Activated naive CD8-positive, alpha-beta T cell treated with anti-CD3 and anti-CD28 coated beads, Interleukin-2, amount 10 ng/mL, durations not matched to agents 7 days and 5 days (primary cell): ENCODE data around the gene FAM53B. TPM values are rescaled to one million over a fixed set of nuclear protein-coding genes. Genes with fewer than 3 reads are reported as not detected.
A peak's percentile ranks its signal among the peaks of the same experiment; 100 is the strongest.

Experiments
- ATAC-seq: fragments of 150-1000 bp; cut with Tn5 transposase; one replicate; pipeline ENCODE4 v1.10.0; 2021; ENCODE audit warnings: low read depth, moderate library complexity
- POLR2A ChIA-PET: fragments of 350-600 bp; sonication (Branson Sonifier 250); formaldehyde crosslinking; loops from one replicate; lab custom pipeline; 2021; ENCODE audit warnings: antibody characterized with exemption; lab: Charles Lee
- DNase-seq: peaks from one replicate; pipeline ENCODE4 v3.0.0; 2021
- H3K27ac Mint-ChIP-seq: one replicate; pipeline ENCODE4 v1.8.0; 2022; ENCODE audit warnings: mild to moderate bottlenecking, mixed read lengths
- H3K27me3 Mint-ChIP-seq: one replicate; pipeline ENCODE4 v1.8.0; 2022; ENCODE audit warnings: mild to moderate bottlenecking, moderate library complexity, mixed read lengths
- H3K36me3 Mint-ChIP-seq: one replicate; pipeline ENCODE4 v1.8.0; 2021; ENCODE audit warnings: mild to moderate bottlenecking, mixed read lengths
- H3K4me1 Mint-ChIP-seq: one replicate; pipeline ENCODE4 v1.8.0; 2021; ENCODE audit warnings: mixed read lengths
- H3K4me3 Mint-ChIP-seq: one replicate; pipeline ENCODE4 v1.8.0; 2022; ENCODE audit warnings: mild to moderate bottlenecking, moderate library complexity, mixed read lengths
- H3K9me3 Mint-ChIP-seq: one replicate; pipeline ENCODE4 v1.8.0; 2021; ENCODE audit warnings: mixed read lengths
- total RNA-seq, 2 experiments: library from RNA; stranded (reverse); gene quantifications; one replicate each; pipeline ENCODE4 v1.2.3, GENCODE V29; 2021

Gene FAM53B
- total RNA-seq, 2 experiments from 2014 or later: 29.8 to 33.0 TPM

DNA sequence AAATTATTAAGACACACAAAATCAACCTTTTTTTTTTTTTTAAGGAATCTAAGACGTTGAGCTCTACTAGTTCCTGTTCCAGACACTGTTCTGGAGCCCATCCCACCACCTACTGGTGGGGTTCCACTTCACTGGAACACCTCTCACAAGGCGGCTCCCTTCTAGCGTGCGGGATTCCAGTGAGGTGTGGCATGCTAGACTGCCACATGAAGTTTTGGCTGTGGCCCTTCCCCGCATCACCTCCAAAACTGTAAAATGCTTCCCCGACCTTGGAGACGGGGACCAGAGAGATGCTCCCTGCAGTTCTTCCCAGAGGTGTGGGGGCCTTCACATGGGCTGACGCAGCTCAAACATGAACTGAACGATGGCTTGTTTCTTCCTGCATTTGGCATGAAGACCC lies 12.6 kb downstream of the FAM53B start:
- Mint-ChIP-seq H3K27me3 (no peaks in the 10 kb centered on the region), H3K36me3 (peaks cover 11% of the 10 kb centered on the region), H3K4me3 (no peak overlapping the region), H3K9me3 (no peaks in the 10 kb centered on the region), H3K4me1 (peaks cover 52% of the 10 kb centered on the region), H3K27ac (no peak overlapping the region)
- DNase-seq: no peak
- ATAC-seq: no peak
- POLR2A ChIA-PET: interaction anchor here (0.6 kb wide), 1 partner anchor 13 kb away, joined by 3 read pairs; no protein-coding TSS in a partner anchor

DNA sequence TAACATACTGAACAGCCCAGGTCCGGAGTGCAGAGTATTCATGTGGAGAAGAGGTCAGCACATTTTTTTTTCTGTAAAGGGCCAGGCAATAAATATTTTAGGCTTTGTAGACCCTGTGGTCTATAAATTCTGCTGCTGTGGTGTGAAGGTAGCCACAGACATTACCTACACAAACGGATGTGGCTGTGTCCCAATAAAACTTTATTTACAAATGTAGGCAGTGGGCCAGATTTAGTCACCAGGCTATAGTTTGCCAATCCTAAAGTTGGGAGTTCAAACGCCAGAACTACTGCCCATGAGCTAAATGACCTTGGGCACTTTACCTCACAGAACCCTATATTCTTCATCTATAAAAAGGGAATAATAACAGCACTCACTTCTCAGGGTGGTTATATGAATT lies 13.4 kb downstream of the FAM53B start:
- POLR2A ChIA-PET: no interaction called here
- DNase-seq: no peak
- no peak for ATAC-seq
- peaks cover 49% of the 10 kb centered on the region for H3K4me1 Mint-ChIP-seq
- H3K27me3 Mint-ChIP-seq: no peaks in the 10 kb centered on the region
- H3K27ac Mint-ChIP-seq: no peak overlapping the region
- H3K36me3 Mint-ChIP-seq: peaks cover 11% of the 10 kb centered on the region
- no peaks in the 10 kb centered on the region for H3K9me3 Mint-ChIP-seq
- H3K4me3 Mint-ChIP-seq: no peak overlapping the region

DNA sequence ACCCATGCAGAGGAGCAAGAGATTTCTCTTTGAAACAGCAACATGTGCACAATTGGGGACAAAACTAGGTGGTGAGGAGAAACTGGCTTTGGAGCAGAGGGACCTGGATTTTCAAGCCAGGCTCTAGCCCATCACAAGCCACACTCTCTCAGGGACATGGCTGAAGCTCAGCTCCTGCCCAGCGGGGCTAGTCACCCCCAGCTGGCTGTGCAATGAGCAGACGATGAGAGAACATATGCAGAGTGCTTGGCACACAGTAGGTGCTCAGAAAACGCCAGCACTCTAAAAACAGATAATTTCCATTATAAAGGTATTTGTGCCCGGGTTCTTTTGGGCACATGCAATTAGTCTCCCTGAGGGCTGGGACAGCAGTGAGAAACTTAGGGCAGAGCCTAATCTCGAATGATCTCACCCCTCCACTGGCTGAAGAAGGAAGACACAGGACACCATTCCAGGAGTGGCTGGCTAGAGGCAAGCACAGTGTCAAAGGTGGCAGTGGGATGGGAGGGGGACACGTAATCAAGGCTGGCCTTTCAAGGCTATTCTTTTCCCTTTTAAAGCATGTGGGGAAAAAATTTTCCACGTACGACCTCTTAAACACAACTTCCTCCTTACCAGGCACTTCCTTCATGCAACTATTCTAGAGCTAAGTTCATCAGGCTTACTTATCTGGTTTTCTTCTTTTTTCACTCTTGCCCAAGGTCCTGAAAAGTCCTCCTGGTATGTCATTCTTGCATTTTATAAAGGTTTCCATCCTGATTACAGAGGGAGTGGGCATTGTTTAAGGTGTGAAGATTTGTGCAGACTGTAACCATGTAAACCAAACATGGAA lies 15.1 kb downstream of the FAM53B start:
- POLR2A ChIA-PET: no interaction called here
- Mint-ChIP-seq H3K4me1 (peaks cover 39% of the 10 kb centered on the region), H3K9me3 (no peaks in the 10 kb centered on the region), H3K27me3 (no peaks in the 10 kb centered on the region), H3K36me3 (peaks cover 11% of the 10 kb centered on the region), H3K27ac (peak overlapping the region; percentile 58), H3K4me3 (peak overlapping the region; percentile 36)
- no peak for DNase-seq
- ATAC-seq: no peak

DNA sequence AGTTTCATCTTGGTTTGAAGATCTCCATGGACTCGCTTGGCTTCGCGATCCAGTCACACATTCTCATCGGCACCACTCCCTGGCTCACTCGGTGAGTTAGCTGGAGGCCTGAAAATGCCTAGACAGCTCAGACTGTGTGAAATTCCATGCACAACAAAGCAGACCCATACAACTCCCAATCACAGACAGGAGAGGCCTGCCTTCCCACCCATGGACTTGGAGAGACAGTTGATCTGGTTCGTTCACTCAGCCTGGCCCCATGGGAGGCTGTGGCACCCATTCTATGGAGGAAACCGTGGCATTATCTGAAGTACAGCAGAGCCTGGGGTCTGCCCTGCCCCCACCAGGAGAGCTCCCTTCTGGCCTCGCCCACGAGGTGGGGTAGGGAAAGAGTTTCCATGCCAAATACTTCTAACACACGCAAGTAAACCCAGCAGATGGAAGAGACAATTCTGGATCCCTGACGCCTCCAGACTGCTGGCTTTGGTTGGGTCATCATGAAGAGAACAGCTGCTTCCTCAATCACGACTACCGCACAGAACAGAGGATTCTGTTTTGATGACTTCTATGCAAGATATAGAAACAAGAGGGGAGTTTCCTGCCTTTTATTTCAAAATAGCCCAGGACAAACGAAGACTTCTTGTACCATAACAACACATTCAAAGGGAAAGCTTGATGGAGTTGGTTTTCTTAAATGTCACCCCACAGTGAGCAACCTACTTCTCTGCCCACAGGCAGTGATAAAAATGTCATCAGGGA lies 15.9 kb downstream of the FAM53B start:
- Mint-ChIP-seq H3K27me3 (no peaks in the 10 kb centered on the region), H3K9me3 (no peaks in the 10 kb centered on the region), H3K4me3 (peak overlapping the region; percentile 36), H3K27ac (peak overlapping the region; percentile 58), H3K36me3 (peaks cover 11% of the 10 kb centered on the region), H3K4me1 (peaks cover 41% of the 10 kb centered on the region)
- POLR2A ChIA-PET: no interaction called here
- DNase-seq: no peak
- peak; percentile 34 for ATAC-seq

DNA sequence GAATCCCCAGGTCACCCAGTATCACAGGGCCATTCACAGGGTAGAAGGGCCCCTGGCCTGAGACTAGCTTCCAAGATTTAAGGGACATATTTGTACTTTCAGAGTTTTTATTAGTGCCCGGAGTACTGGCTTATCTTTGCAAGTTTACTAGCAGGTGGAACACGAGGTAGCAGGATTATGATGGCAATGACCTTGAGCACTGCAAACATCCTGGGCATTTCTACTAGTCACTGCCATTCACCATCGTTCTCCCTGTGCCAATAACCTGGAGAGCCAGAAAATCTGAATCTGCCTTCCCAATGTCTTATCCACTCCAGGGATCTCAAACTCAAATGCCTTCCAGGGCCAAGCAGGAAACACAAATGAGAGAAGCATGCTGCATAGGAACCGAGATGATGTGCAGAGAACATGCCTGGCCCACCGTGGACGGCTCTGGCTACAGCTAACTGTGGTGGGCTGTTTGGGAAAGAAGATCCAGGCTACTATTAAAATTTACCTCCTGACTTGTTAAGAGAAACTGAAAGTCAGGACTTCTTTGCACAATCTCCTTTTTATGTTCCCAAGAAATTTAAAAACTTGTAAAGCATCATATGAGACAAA lies 16.7 kb downstream of the FAM53B start:
- no peak overlapping the region for H3K4me3 Mint-ChIP-seq
- POLR2A ChIA-PET: no interaction called here
- ATAC-seq: no peak
- H3K9me3 Mint-ChIP-seq: no peaks in the 10 kb centered on the region
- H3K36me3 Mint-ChIP-seq: peaks cover 8% of the 10 kb centered on the region
- peaks cover 43% of the 10 kb centered on the region for H3K4me1 Mint-ChIP-seq
- H3K27me3 Mint-ChIP-seq: no peaks in the 10 kb centered on the region
- no peak overlapping the region for H3K27ac Mint-ChIP-seq
- DNase-seq: no peak

DNA sequence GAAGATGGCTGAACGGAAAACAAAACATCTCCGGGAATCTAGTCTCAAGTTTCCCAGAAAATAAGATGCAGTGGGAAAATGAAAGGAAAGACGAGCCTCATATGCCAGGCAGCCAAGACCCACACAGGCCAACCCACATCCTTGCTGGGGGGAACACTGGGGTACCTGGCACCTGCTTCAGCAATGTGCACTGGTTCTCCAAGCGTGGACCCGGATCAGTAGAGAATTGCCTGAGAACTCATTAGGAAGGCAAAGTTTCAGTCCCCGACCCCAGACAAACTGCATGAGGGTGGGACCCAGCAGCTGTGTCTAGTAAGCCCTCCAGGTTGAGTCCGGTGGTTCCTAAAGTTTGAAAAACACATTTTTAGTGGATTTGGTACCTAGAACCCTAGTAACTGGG lies 18.4 kb downstream of the FAM53B start:
- ATAC-seq: no peak
- no peaks in the 10 kb centered on the region for H3K27me3 Mint-ChIP-seq
- no peak overlapping the region for H3K4me3 Mint-ChIP-seq
- H3K9me3 Mint-ChIP-seq: no peaks in the 10 kb centered on the region
- H3K4me1 Mint-ChIP-seq: peaks cover 52% of the 10 kb centered on the region
- POLR2A ChIA-PET: no interaction called here
- DNase-seq: no peak
- peaks cover 8% of the 10 kb centered on the region for H3K36me3 Mint-ChIP-seq
- H3K27ac Mint-ChIP-seq: no peak overlapping the region

DNA sequence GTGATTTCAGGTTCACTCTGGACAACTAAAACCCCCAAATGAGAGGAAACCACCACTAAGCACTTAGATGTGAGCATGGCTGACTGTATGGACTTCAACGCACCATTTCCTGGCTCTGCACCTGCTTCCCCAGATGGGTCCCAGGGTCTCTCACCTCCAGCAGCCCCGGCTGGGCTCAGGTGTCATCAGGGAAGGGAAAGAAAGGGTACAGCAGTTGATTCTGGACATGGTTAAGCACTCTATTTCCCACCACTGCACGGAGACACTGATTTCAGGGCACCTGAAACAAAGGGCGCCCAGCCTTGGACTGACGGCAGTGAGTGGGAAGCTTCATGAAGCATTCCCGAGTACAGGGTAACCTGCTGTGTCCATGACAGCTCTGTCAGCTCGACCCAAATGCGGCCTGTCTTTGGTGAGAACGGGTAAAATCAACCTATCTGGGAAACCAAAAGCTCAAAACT lies 19.0 kb downstream of the FAM53B start:
- no peaks in the 10 kb centered on the region for H3K9me3 Mint-ChIP-seq
- H3K4me1 Mint-ChIP-seq: peaks cover 52% of the 10 kb centered on the region
- no peak for ATAC-seq
- POLR2A ChIA-PET: interaction anchor here (0.8 to 1.0 kb wide), 2 partner anchors 29 to 76 kb away, joined by 3 to 4 read pairs; no protein-coding TSS in a partner anchor
- H3K27ac Mint-ChIP-seq: no peak overlapping the region
- H3K4me3 Mint-ChIP-seq: no peak overlapping the region
- H3K27me3 Mint-ChIP-seq: no peaks in the 10 kb centered on the region
- DNase-seq: no peak
- H3K36me3 Mint-ChIP-seq: peaks cover 4% of the 10 kb centered on the region

DNA sequence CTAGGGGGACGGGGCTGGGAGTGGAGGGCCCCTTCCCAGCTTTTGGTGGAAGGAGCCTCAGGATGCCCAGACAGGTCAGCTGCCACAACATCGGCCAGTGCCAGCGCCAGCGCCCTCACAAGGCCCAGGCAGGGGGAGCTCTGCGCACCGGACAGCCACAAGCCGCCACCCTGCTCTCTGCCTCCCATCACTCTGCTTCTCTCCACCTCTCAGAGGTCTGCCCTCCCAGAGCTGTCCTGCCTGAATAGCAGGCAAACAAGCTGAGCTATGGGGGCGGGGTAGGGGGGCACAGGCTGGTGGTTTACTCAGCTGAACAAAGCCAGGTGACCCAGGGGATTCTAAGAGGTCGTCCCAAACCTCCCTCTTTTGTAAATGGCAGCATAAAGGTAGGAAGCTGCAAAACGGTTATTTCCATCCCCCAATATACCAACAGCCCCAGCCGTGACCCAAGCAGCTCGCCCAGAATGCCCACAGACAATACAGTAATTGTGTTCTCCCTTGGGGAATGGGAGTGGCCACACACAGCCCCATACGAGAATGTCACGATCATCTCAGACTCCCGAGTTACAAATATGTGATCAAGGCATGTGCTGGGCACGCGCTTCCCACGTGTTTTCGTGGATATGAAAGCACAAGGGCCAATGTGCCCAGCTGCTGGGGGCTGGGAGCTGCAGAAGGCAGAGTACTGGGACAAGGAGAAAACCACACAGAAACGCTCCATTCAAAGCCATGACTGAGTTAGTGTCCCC lies 19.7 kb downstream of the FAM53B start:
- H3K4me1 Mint-ChIP-seq: peaks cover 51% of the 10 kb centered on the region
- POLR2A ChIA-PET: interaction anchor here (0.8 to 1.0 kb wide), 2 partner anchors 28 to 76 kb away, joined by 3 to 4 read pairs; no protein-coding TSS in a partner anchor
- no peak for DNase-seq
- no peak for ATAC-seq
- H3K4me3 Mint-ChIP-seq: no peak overlapping the region
- H3K9me3 Mint-ChIP-seq: no peaks in the 10 kb centered on the region
- no peaks in the 10 kb centered on the region for H3K27me3 Mint-ChIP-seq
- H3K27ac Mint-ChIP-seq: no peak overlapping the region
- peaks cover 3% of the 10 kb centered on the region for H3K36me3 Mint-ChIP-seq

DNA sequence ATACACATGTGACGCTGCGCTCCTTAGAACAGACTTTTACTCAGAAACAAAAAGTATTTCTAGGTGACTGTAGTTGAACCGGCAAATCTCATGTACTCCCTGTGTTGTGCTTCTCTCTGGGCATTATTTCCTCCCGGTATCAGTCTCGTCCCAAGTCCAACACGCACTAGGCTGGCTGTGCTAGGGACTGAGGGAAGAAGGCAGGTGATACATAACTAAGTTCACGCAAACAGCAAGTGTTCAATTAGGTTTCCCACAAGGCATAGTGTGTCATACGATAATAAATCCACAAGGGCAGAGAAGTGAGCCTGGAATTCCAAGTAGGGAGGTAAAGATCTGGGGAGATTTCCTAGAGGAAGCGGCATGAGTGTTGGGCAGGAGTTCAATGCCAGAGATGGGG lies 20.4 kb downstream of the FAM53B start:
- H3K4me3 Mint-ChIP-seq: no peak overlapping the region
- no peaks in the 10 kb centered on the region for H3K36me3 Mint-ChIP-seq
- H3K4me1 Mint-ChIP-seq: peaks cover 51% of the 10 kb centered on the region
- H3K27me3 Mint-ChIP-seq: no peaks in the 10 kb centered on the region
- peak overlapping the region; percentile 48 for H3K27ac Mint-ChIP-seq
- ATAC-seq: no peak
- H3K9me3 Mint-ChIP-seq: no peaks in the 10 kb centered on the region
- POLR2A ChIA-PET: interaction anchor here (1.2 kb wide), 1 partner anchor 27 kb away, joined by 3 read pairs; no protein-coding TSS in a partner anchor
- DNase-seq: no peak

DNA sequence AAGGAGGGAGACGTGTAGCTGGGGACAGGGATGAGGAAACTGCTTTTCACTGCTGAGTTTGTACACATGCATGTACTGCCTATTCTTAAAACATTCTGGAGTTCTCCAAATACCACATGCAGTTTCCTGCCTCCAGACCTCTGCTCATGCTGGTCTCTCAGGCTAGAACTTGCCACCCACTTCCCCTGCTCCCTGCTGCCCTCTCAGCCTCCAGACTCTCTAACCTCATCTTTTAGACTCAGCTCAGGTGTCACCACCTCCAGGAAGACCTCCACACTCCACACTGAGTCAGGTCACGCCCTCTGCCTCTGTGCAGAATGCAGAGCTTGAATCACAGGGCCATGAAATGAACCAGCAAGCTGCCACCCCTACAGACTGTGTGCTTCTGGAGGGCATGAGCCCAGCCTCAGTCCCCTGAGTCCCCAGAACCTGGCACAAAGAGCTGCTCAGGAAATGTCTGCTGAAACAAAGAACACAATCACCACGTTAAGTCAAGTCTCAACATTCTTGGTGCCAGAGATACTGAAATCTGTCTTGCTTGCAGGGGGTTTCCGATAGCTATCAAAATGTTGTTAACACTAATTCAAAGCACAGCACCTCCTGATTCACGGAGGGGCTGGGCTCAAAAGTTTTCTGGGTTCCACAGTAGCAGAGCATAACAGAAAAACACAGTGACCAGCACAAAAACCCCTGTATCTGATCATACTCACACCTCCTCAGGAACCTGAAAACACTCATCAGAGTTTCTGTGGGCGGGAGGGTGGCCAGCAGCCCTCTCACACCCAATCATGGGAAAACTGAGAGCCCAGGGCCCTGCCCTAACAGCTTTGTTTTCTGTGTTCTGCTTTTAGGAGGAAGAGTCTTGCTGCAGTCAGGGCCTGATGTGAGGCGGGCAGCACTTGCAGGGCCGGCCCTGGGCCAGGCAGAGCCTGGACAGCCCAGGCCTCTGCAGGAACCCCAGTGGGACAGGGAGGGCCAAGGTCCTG lies 21.1 kb downstream of the FAM53B start:
- peak; percentile 17 for ATAC-seq
- Mint-ChIP-seq H3K27ac (peak overlapping the region; percentile 48), H3K4me3 (peak overlapping the region; percentile 25), H3K36me3 (no peaks in the 10 kb centered on the region), H3K27me3 (no peaks in the 10 kb centered on the region), H3K9me3 (no peaks in the 10 kb centered on the region), H3K4me1 (peaks cover 49% of the 10 kb centered on the region)
- no peak for DNase-seq
- POLR2A ChIA-PET: interaction anchor here (0.6 to 1.3 kb wide), 4 partner anchors 10 to 60 kb away, joined by 3 to 4 read pairs (median 3); no protein-coding TSS in a partner anchor

DNA sequence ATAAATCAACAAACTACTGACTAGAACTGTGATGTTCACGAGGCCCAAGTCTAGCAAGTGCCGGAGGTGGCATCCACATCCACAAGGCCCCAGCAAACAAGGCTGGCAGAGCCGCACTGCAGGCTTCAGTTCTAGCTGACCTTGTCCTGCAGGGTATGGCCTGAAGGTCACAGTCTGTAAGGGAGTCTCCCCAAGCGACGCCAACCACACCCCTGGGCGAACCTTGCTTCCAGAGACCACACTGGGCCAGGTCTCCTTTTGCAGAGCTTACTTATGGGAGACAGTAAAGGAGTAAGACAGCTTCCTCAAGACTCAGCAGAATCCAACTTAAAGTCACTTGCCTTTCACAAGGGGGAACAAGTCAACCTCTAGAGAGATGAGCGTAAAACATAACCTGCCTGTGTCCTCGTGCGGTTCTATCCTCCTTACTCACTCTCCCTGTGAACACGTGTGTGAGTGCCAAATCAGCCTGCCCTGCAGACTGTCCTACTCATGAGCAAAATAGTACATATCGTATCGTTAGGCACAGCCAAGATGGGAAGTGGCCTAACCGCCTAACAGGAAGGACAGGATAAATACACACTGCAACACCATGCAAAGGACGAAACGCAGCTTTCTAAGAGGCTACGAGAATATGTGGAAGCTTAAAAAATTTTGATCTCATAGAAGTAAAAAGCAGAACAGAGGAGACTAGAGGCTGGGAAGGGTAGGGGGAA lies 22.7 kb downstream of the FAM53B start:
- Mint-ChIP-seq H3K9me3 (no peaks in the 10 kb centered on the region), H3K27ac (peak overlapping the region; percentile 26), H3K27me3 (no peaks in the 10 kb centered on the region), H3K36me3 (peaks cover 3% of the 10 kb centered on the region), H3K4me3 (no peak overlapping the region), H3K4me1 (peaks cover 50% of the 10 kb centered on the region)
- no peak for DNase-seq
- no peak for ATAC-seq
- POLR2A ChIA-PET: no interaction called here
